T-cell (primary cell): ENCODE results near the gene NDRG4. TPM values are rescaled to one million over a fixed set of nuclear protein-coding genes. Genes with fewer than 3 reads are reported as not detected.

Experiments
- ATAC-seq, 4 experiments: fragments of 200-7000 bp in 3 of 4; fragments of 150-1000 bp in 1 of 4; cut with Tn5 transposase; replicated peaks in 1 of 4; 1 replicate in 3 of 4; 2 replicates in 1 of 4; pipeline ENCODE4 v1.10.0; 2021; ENCODE audit warnings: moderate library complexity in 3 of 4, mild to moderate bottlenecking in 2 of 4, moderate number of reproducible peaks in 1 of 4
- CTCF ChIA-PET, 2 donors: fragments of 300-600 bp; sonication (Branson Sonifier 250); formaldehyde crosslinking; loops; one replicate each; lab custom pipeline; 2022; ENCODE audit warnings: antibody characterized with exemption in 2 of 2; lab: Charles Lee
- POLR2A ChIA-PET, 2 donors: fragments of 300-600 bp; sonication (Branson Sonifier 250); formaldehyde crosslinking; loops; one replicate each; lab custom pipeline; 2022; ENCODE audit warnings: antibody characterized with exemption in 2 of 2; lab: Charles Lee
- DNase-seq, 35 experiments: peaks; one replicate each; pipeline versions ENCODE4 v3.0.0 to v3.0.0-alpha.2; 2013 to 2023
- H3K27ac ChIP-seq: one replicate; pipeline ENCODE4 v1.5.1; 2013; ENCODE audit warnings: low read length
- H3K27me3 ChIP-seq, 2 experiments: replicated peaks in 1 of 2; 1 replicate in 1 of 2; 2 replicates in 1 of 2; pipeline versions ENCODE4 v1.6.1 to v1.7.0; 2013; ENCODE audit warnings: low read length in 1 of 2, mixed read lengths in 1 of 2; ENCODE audit not compliant: control insufficient read depth in 2 of 2, insufficient read depth in 2 of 2; ENCODE audit errors: extremely low read depth in 1 of 2
- H3K36me3 ChIP-seq, 2 donors: 1 replicate in 1 of 2; 2 replicates in 1 of 2; pipeline versions ENCODE4 v1.6.1 to v1.7.0; 2013; ENCODE audit warnings: low read length in 1 of 2; ENCODE audit not compliant: control insufficient read depth in 2 of 2, insufficient read depth in 1 of 2; ENCODE audit errors: extremely low read depth in 1 of 2
- H3K4me1 ChIP-seq, 2 experiments: 1 replicate in 1 of 2; 2 replicates in 1 of 2; pipeline versions ENCODE4 v1.6.1 to v1.7.0; 2013; ENCODE audit warnings: low read length in 2 of 2, mixed read lengths in 1 of 2; ENCODE audit not compliant: insufficient read depth in 2 of 2, control insufficient read depth in 1 of 2; ENCODE audit errors: extremely low read depth in 1 of 2
- H3K4me3 ChIP-seq, 2 donors: 1 replicate in 1 of 2; 2 replicates in 1 of 2; pipeline versions ENCODE4 v1.5.1 to v1.7.0; 2013; ENCODE audit warnings: mild to moderate bottlenecking in 2 of 2, low read length in 1 of 2, moderate library complexity in 1 of 2; ENCODE audit not compliant: control insufficient read depth in 1 of 2; ENCODE audit errors: extremely low read depth in 1 of 2
- H3K9me3 ChIP-seq: 2 replicates; pipeline ENCODE4 v1.7.0; 2013
- H3K27ac Mint-ChIP-seq, 2 donors: one replicate each; pipeline ENCODE4 v1.8.0; 2020 to 2021; ENCODE audit warnings: mild to moderate bottlenecking in 2 of 2, mixed read lengths in 2 of 2
- H3K27me3 Mint-ChIP-seq, 2 donors: one replicate each; pipeline ENCODE4 v1.8.0; 2021 to 2022; ENCODE audit warnings: mixed read lengths in 2 of 2
- H3K36me3 Mint-ChIP-seq: one replicate; pipeline ENCODE4 v1.8.0; 2021; ENCODE audit warnings: mixed read lengths
- H3K4me1 Mint-ChIP-seq, 3 donors: one replicate each; pipeline ENCODE4 v1.8.0; 2020 to 2022; ENCODE audit warnings: mixed read lengths in 3 of 3, mild to moderate bottlenecking in 1 of 3
- H3K4me3 Mint-ChIP-seq, 3 donors: one replicate each; pipeline ENCODE4 v1.8.0; 2020 to 2022; ENCODE audit warnings: mild to moderate bottlenecking in 3 of 3, mixed read lengths in 3 of 3, moderate library complexity in 3 of 3
- H3K9me3 Mint-ChIP-seq, 3 donors: one replicate each; pipeline ENCODE4 v1.8.0; 2020 to 2022; ENCODE audit warnings: mixed read lengths in 3 of 3
- WGBS: methylation state at CpG from one replicate; pipeline ENCODE4 v1.1.5; 2013; ENCODE audit warnings: missing lambda C conversion rate; ENCODE audit not compliant: insufficient coverage; 5-methylcytosine and 5-hydroxymethylcytosine counted together
- total RNA-seq, 35 experiments: library from RNA in 6 of 35; stranded (reverse) in 6 of 35; fragments of 120-200 nt in 1 of 35; gene quantifications; one replicate each; pipeline versions ENCODE4 v1.2.1 to v1.2.4 and lab custom pipeline; 2013 to 2026

The NDRG4 gene
- total RNA-seq, 5 donors from 2014 or later (not counting 1 experiment from before 2014, with no cell fraction given), result 0.66 to 3.6 (median 1.7) TPM

DNA sequence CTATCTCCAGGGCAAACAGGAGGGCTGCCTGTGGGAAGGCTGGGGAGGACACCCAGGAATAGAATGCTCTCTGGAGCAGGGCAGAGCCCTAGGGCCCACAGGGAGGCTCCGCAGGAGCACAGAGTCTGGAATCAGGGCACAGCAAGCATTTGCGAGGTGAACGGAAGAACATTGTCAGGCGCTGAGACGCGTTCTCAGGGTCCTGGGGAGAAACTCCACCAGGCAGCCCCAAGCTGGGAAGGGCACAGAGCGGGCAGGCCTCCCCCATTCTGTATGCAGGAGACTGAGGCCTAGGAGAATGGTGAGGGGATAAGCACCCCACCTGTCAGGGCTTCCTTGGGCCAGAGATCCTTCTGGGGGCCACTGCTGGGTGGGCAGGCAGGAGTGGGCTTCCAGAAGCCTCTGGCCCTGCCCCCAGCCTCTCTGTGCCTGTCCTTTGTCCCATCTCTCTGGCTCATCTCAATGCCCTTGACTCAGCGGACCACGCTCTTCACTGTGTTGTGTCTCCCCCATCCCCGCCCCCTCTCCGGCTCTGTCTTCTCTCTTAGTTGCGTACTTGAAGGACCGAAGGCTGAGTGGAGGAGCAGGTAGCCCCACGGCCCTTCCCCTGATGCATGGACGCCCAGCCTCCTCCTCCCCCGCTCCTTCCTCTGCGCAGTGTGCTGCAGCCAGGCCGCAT is 10.3 kb downstream of the NDRG4 start:
- DNase-seq (no peak), ATAC-seq (no peak)
- H3K4me3 Mint-ChIP-seq, result no peak overlapping the region
- H3K27ac Mint-ChIP-seq, result no peak overlapping the region
- Histone ChIP-seq H3K36me3 (no peaks in the 10 kb centered on the region), H3K4me3 (no peak overlapping the region), H3K4me1 (peaks cover 0 to 15% of the 10 kb centered on the region in 2 experiments), H3K27me3 (peaks cover 0 to 2% of the 10 kb centered on the region in 2 experiments), H3K9me3 (no peaks in the 10 kb centered on the region), H3K27ac (no peak overlapping the region)
- H3K27me3 Mint-ChIP-seq, result no peaks in the 10 kb centered on the region
- 96% methylated on average over 12 of the region's 18 CpGs for WGBS
- H3K36me3 Mint-ChIP-seq, result no peaks in the 10 kb centered on the region
- POLR2A ChIA-PET, result no interaction called here
- no peaks in the 10 kb centered on the region for H3K9me3 Mint-ChIP-seq
- H3K4me1 Mint-ChIP-seq, result peaks cover 8 to 14% (median 11%) of the 10 kb centered on the region in 3 donors
- CTCF ChIA-PET, result interaction anchor here (1.2 to 1.7 kb wide), 2 partner anchors 246 kb away, joined by 4 to 6 read pairs; no protein-coding TSS in a partner anchor

DNA sequence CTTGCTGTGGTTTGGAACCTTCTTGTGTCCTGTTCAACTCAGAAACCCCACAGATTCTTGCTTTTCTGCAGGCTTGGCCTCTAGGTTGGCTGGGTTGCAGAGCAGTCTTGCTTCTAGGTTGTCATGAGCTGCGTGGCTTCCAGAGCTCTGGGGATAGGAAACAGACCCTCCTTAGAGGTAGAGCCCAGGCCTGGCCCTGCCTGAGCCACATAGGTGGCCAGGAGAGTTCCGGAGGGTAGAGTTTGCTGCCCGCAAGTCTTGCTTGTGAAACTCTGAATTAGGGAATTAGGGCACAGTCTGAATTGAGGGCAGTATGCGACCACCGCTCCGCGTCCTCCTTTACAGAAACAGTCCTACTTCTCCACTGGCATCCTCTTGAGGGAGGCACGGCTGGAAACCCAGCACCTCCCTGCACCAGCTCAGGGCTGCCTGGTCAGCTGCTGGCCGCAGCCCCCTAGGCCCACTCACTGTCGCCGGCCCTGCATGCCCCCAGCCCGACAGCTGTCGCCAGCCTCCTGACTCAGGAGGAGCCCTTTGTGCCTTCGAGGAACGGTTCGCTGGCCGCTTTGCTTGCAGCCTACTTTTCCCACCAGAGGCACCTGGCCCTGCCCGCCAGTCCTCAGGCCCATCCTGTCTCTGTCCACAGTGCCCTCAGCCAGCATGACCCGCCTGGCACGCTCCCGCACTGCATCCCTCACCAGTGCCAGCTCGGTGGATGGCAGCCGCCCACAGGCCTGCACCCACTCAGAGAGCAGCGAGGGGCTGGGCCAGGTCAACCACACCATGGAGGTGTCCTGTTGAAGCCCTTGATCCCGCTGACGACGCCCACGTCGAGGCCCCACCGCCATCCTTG is 11.1 kb downstream of the NDRG4 start:
- Mint-ChIP-seq H3K4me3 (no peak overlapping the region), H3K27me3 (no peaks in the 10 kb centered on the region), H3K27ac (no peak overlapping the region), H3K4me1 (peaks cover 8 to 15% (median 11%) of the 10 kb centered on the region in 3 donors), H3K36me3 (no peaks in the 10 kb centered on the region), H3K9me3 (no peaks in the 10 kb centered on the region)
- Histone ChIP-seq H3K27me3 (peaks cover 0 to 2% of the 10 kb centered on the region in 2 experiments), H3K9me3 (no peaks in the 10 kb centered on the region), H3K4me3 (no peak overlapping the region), H3K4me1 (peaks cover 0 to 17% of the 10 kb centered on the region in 2 experiments), H3K27ac (no peak overlapping the region), H3K36me3 (no peaks in the 10 kb centered on the region)
- DNase-seq (no peak), ATAC-seq (no peak)
- POLR2A ChIA-PET, result no interaction called here
- 89% methylated on average over 25 of the region's 30 CpGs for WGBS
- CTCF ChIA-PET, result interaction anchor here (0.5 to 1.2 kb wide), 4 partner anchors 11 to 233 kb away, joined by 3 to 10 read pairs (median 4); no protein-coding TSS in a partner anchor

- peak; percentile 31 to 46 (median 35) for ATAC-seq
- no peaks in the 10 kb centered on the region for H3K27me3 Mint-ChIP-seq
- POLR2A ChIA-PET, result no interaction called here
- H3K36me3 Mint-ChIP-seq, result no peaks in the 10 kb centered on the region
- Histone ChIP-seq H3K36me3 (no peaks in the 10 kb centered on the region), H3K9me3 (no peaks in the 10 kb centered on the region), H3K27me3 (peaks cover 0 to 2% of the 10 kb centered on the region in 2 experiments), H3K27ac (no peak overlapping the region), H3K4me1 (peaks cover 4 to 22% of the 10 kb centered on the region in 2 experiments), H3K4me3 (no peak overlapping the region)
- H3K27ac Mint-ChIP-seq, result peak overlapping the region in 1 of 2 donors; percentile 68
- peak; percentile 54 to 88 (median 76) for DNase-seq
- peaks cover 19 to 25% (median 20%) of the 10 kb centered on the region in 3 donors for H3K4me1 Mint-ChIP-seq
- WGBS, result 25% methylated on average over 7 of the region's 17 CpGs
- CTCF ChIA-PET, result interaction anchor here (0.6 to 4.4 kb wide), 6 partner anchors 10 to 244 kb away, joined by 3 to 27 read pairs (median 4); no protein-coding TSS in a partner anchor
- H3K4me3 Mint-ChIP-seq, result peak overlapping the region in 1 of 3 donors; percentile 13
- no peaks in the 10 kb centered on the region for H3K9me3 Mint-ChIP-seq
Measured at GRCh38 chr16:58511933-58512815, 12.2 kb downstream of the NDRG4 start.

- Histone ChIP-seq H3K4me1 (peaks cover 4 to 22% of the 10 kb centered on the region in 2 experiments), H3K27ac (no peak overlapping the region), H3K9me3 (no peaks in the 10 kb centered on the region), H3K4me3 (no peak overlapping the region), H3K36me3 (peaks cover 0 to 14% of the 10 kb centered on the region in 2 donors), H3K27me3 (peaks cover 0 to 2% of the 10 kb centered on the region in 2 experiments)
- no peak overlapping the region for H3K27ac Mint-ChIP-seq
- ChIA-PET POLR2A (interaction anchor here in 1 of 2 donors (0.6 kb wide), 1 partner anchor 1562 kb away, joined by 3 read pairs; no protein-coding TSS in a partner anchor), CTCF (interaction anchor here (1.0 to 4.4 kb wide), 5 partner anchors 9 to 242 kb away, joined by 3 to 27 read pairs (median 8); no protein-coding TSS in a partner anchor)
- no peak for ATAC-seq
- DNase-seq, result no peak
- H3K27me3 Mint-ChIP-seq, result no peaks in the 10 kb centered on the region
- H3K4me3 Mint-ChIP-seq, result no peak overlapping the region
- H3K36me3 Mint-ChIP-seq, result peaks cover 6% of the 10 kb centered on the region
- no peaks in the 10 kb centered on the region for H3K9me3 Mint-ChIP-seq
- H3K4me1 Mint-ChIP-seq, result peaks cover 19 to 34% (median 29%) of the 10 kb centered on the region in 3 donors
- WGBS, result no CpG with 5 or more reads among the region's 3 CpGs
Measured at GRCh38 chr16:58513874-58514273, 13.9 kb downstream of the NDRG4 start.

GRCh38 chr16:58515125-58515870 is 15.4 kb downstream of the NDRG4 start, which contains the start of gene SETD6:
Gene SETD6, plus strand, starts transcription at chr16:58515517. Its CDS starts 21 bp downstream, at chr16:58515538.
- H3K27me3 ChIP-seq, result peaks cover 0 to 2% of the 10 kb centered on the region in 2 experiments
- H3K36me3 Mint-ChIP-seq, result peaks cover 12% of the 10 kb centered on the region
- H3K9me3 Mint-ChIP-seq, result no peaks in the 10 kb centered on the region
- ChIA-PET CTCF (interaction anchor here (0.6 to 4.4 kb wide), 7 partner anchors 114 to 975 kb away, joined by 3 to 27 read pairs (median 4); no protein-coding TSS in a partner anchor), POLR2A (interaction anchor here in 1 of 2 donors (0.6 kb wide), 1 partner anchor 71 kb away, joined by 4 read pairs; no protein-coding TSS in a partner anchor)
- ATAC-seq (peak; percentile 71 to 81 (median 78)), DNase-seq (peak in 30 of 35 experiments; percentile 26 to 73 (median 50))
- peak within 1 kb of the TSS; percentile 53 for H3K27ac ChIP-seq
- H3K36me3 ChIP-seq, result peaks cover 0 to 28% of the 10 kb centered on the region in 2 donors
- peaks cover 4 to 22% of the 10 kb centered on the region in 2 experiments for H3K4me1 ChIP-seq
- H3K27me3 Mint-ChIP-seq, result no peaks in the 10 kb centered on the region
- H3K27ac Mint-ChIP-seq, result peak within 1 kb of the TSS; percentile 89 to 91
- under 1% methylated on average over 80 of the region's 80 CpGs for WGBS
- peaks cover 19 to 34% (median 29%) of the 10 kb centered on the region in 3 donors for H3K4me1 Mint-ChIP-seq
- H3K9me3 ChIP-seq, result no peaks in the 10 kb centered on the region
- H3K4me3 Mint-ChIP-seq, result peak within 1 kb of the TSS; percentile 87 to 92 (median 89)
- H3K4me3 ChIP-seq, result peak within 1 kb of the TSS; percentile 83 to 87
